ENCODE measurements around the gene PRKCE. TPM values are rescaled to one million over a fixed set of nuclear protein-coding genes. Genes with fewer than 3 reads are reported as not detected.

PRKCE gene
- total RNA-seq, 2 experiments from 2014 or later = 24.9 to 26.2 TPM

DNA sequence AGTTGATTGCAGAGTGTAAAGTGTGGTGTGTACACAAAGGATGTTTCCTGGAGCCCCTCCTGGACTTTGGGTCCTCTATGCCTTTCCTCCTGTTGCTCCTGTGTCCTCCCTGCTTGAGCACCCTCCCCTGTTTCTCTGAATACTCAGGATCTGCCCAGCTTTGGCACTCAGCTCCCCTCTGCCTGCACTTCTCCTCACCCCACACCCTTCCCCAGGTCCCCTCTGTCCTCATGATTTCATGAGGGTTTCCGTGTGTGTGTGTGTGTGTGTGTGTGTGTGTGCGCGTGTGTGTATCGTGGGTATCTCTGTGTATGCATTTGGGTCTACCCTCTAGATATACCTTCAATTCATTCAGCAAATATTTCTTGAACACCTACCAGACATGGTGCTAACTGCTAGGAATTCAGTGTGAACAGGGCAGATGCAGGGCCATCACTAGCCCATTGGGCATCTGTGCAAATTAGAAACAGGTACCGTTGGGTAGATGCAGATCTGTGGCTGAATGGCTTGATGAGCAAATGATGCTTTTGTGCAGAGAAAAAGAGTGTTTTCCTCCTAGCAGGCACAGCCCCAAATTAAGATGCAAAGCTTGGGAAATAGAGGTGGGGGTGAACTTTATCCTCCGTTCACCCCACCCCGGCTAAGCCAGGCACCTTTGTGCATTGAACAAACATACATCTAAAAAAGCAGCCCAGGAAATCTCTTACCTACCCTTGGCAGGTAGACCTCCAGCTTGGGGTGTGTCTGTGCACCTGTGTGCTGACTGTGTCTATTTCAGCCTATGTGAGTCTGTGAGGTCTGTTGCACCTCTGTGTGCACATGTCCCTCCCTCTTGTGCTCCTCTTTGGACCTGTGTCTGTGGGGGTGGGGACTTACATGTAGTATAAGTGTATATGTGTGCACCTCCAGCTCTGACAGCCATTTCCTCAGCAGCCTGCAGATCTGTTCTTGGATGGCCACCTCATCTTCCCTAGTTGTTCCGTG is 585.7 kb downstream of the PRKCE start:
- no peaks in the 10 kb centered on the region for H3K9me3 ChIP-seq (ENCODE audit: control insufficient read depth in 1 of 2, insufficient read depth in 1 of 2, low read length in 2 of 2)
- no peaks in the 10 kb centered on the region for H3K36me3 Mint-ChIP-seq (ENCODE audit: low read depth)
- H3K4me3 Mint-ChIP-seq = no peak overlapping the region
- ChIA-PET CTCF (no interaction called here), POLR2A (interaction anchor here (0.6 kb wide), 1 partner anchor 33 kb away, joined by 5 read pairs; no protein-coding TSS in a partner anchor)
- no peak overlapping the region for H3K27ac ChIP-seq (ENCODE audit: low read depth in 1 of 2, low read length in 2 of 2)
- peaks cover 29% of the 10 kb centered on the region for H3K4me1 ChIP-seq (ENCODE audit: insufficient read depth, low read length)
- TF ChIP-seq, protein P1, sequence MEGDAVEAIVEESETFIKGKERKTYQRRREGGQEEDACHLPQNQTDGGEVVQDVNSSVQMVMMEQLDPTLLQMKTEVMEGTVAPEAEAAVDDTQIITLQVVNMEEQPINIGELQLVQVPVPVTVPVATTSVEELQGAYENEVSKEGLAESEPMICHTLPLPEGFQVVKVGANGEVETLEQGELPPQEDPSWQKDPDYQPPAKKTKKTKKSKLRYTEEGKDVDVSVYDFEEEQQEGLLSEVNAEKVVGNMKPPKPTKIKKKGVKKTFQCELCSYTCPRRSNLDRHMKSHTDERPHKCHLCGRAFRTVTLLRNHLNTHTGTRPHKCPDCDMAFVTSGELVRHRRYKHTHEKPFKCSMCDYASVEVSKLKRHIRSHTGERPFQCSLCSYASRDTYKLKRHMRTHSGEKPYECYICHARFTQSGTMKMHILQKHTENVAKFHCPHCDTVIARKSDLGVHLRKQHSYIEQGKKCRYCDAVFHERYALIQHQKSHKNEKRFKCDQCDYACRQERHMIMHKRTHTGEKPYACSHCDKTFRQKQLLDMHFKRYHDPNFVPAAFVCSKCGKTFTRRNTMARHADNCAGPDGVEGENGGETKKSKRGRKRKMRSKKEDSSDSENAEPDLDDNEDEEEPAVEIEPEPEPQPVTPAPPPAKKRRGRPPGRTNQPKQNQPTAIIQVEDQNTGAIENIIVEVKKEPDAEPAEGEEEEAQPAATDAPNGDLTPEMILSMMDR (IDR thresholded peaks at IDR 0.05) = no peak
- H3K27ac Mint-ChIP-seq = no peak overlapping the region
- H3K27me3 Mint-ChIP-seq = no peaks in the 10 kb centered on the region
- no peak for ATAC-seq (ENCODE audit: poor library complexity)
- no peak overlapping the region for H3K4me3 ChIP-seq (ENCODE audit: low read length)
- intact Hi-C loops (cut with DNase I, micrococcal nuclease) = loop anchor here (5.0 to 10.0 kb wide), 2 partner anchors 62 to 65 kb away; no protein-coding TSS in a partner anchor
- DNase-seq = no peak
- H3K27me3 ChIP-seq (ENCODE audit: control insufficient read depth in 1 of 2, insufficient read depth in 2 of 2, low read length in 2 of 2) = no peaks in the 10 kb centered on the region
- peaks cover 36% of the 10 kb centered on the region for H3K4me1 Mint-ChIP-seq (ENCODE audit: low read depth)
- H3K9me3 Mint-ChIP-seq = no peaks in the 10 kb centered on the region
- H3K36me3 ChIP-seq (ENCODE audit: insufficient read depth, low read length) = no peaks in the 10 kb centered on the region

Other genes starting within 250 kb of the PRKCE start
- gene SRBD1, start 40.4 kb upstream of the PRKCE start, total RNA-seq = 10 to 100 TPM; 14.2 to 16.0 TPM